MCF 10A (cell line): Measurements from ENCODE around the gene EMX2. TPM values are rescaled to one million over a fixed set of nuclear protein-coding genes. Genes with fewer than 3 reads are reported as not detected.
"Not testable (repeated sequence)": the region's sequence is repeated elsewhere in the genome, so short reads cannot be mapped to it uniquely, and the experiment has no call there.

Experiments used
- BruUV-seq: library from RNA; stranded (reverse); fragments of 400-500 nt; replicated peaks from 2 replicates; lab custom pipeline; 2021; lab: Mats Ljungman, UMichigan
- CTCF ChIA-PET: fragments of 300-600 bp; sonication (Branson Sonifier 250); formaldehyde crosslinking; extraction: SDS; loops from one replicate; lab custom pipeline; 2021; ENCODE audit warnings: antibody characterized with exemption, inconsistent platforms; lab: Yijun Ruan, JAX
- POLR2A ChIA-PET: fragments of 300-600, 350-650 bp; sonication (Branson Sonifier 250); formaldehyde crosslinking; extraction: SDS; loops from one replicate; lab custom pipeline; 2020; ENCODE audit warnings: antibody characterized with exemption, inconsistent platforms; lab: Yijun Ruan, JAX
- DNase-seq: peaks from one replicate; pipeline ENCODE4 v3.0.0-alpha.2; 2018; ENCODE audit not compliant: unreplicated experiment
- H3K27ac Mint-ChIP-seq: one replicate; pipeline ENCODE4 v1.8.0; 2022; ENCODE audit warnings: mild to moderate bottlenecking, low read depth, mixed read lengths; ENCODE audit not compliant: unreplicated experiment
- H3K27me3 Mint-ChIP-seq: one replicate; pipeline ENCODE4 v1.8.0; 2022; ENCODE audit warnings: mixed read lengths; ENCODE audit not compliant: insufficient read depth, unreplicated experiment
- H3K36me3 Mint-ChIP-seq: one replicate; pipeline ENCODE4 v1.8.0; 2022; ENCODE audit warnings: mild to moderate bottlenecking, moderate library complexity, mixed read lengths; ENCODE audit not compliant: insufficient read depth, unreplicated experiment
- H3K4me1 Mint-ChIP-seq: one replicate; pipeline ENCODE4 v1.8.0; 2022; ENCODE audit warnings: mixed read lengths; ENCODE audit not compliant: insufficient read depth, unreplicated experiment
- H3K4me3 Mint-ChIP-seq: one replicate; pipeline ENCODE4 v1.8.0; 2022; ENCODE audit warnings: mild to moderate bottlenecking, moderate library complexity, mixed read lengths; ENCODE audit not compliant: unreplicated experiment
- H3K9me3 Mint-ChIP-seq: one replicate; pipeline ENCODE4 v1.8.0; 2022; ENCODE audit warnings: mixed read lengths; ENCODE audit not compliant: unreplicated experiment
- CTCF ChIP-seq: fragments of 200-600 bp; IDR thresholded peaks from one replicate; pipeline ENCODE4 v1.8.0; 2022; ENCODE audit warnings: antibody characterized with exemption, mild to moderate bottlenecking; ENCODE audit not compliant: unreplicated experiment
- intact Hi-C: fragments of 100-400 bp; cut with micrococcal nuclease; formaldehyde crosslinking; loops from 2 replicates; pipeline ENCODE4 v1.14.1; 2022
- total RNA-seq: library from RNA; stranded (reverse); gene quantifications from 2 replicates; pipeline ENCODE4 v1.2.3, GENCODE V29; 2022

EMX2 gene
- total RNA-seq, 1 experiment from 2014 or later = not detected

GRCh38 chr10:117502421-117503243, 39.9 kb upstream of the EMX2 start:
- H3K27ac Mint-ChIP-seq = no peak overlapping the region
- TF ChIP-seq CTCF = no peak
- intact Hi-C loops = no loop called here
- no peaks in the 10 kb centered on the region for H3K27me3 Mint-ChIP-seq
- no peak overlapping the region for H3K4me3 Mint-ChIP-seq
- no TSS peak for BruUV-seq
- DNase-seq = no peak
- no peaks in the 10 kb centered on the region for H3K4me1 Mint-ChIP-seq
- POLR2A ChIA-PET = no interaction called here
- CTCF ChIA-PET = interaction anchor here (0.6 to 2.7 kb wide), 8 partner anchors 35 to 1224 kb away, joined by 3 to 10 read pairs (median 4); no protein-coding TSS in a partner anchor
- no peaks in the 10 kb centered on the region for H3K36me3 Mint-ChIP-seq
- H3K9me3 Mint-ChIP-seq = no peaks in the 10 kb centered on the region

DNA sequence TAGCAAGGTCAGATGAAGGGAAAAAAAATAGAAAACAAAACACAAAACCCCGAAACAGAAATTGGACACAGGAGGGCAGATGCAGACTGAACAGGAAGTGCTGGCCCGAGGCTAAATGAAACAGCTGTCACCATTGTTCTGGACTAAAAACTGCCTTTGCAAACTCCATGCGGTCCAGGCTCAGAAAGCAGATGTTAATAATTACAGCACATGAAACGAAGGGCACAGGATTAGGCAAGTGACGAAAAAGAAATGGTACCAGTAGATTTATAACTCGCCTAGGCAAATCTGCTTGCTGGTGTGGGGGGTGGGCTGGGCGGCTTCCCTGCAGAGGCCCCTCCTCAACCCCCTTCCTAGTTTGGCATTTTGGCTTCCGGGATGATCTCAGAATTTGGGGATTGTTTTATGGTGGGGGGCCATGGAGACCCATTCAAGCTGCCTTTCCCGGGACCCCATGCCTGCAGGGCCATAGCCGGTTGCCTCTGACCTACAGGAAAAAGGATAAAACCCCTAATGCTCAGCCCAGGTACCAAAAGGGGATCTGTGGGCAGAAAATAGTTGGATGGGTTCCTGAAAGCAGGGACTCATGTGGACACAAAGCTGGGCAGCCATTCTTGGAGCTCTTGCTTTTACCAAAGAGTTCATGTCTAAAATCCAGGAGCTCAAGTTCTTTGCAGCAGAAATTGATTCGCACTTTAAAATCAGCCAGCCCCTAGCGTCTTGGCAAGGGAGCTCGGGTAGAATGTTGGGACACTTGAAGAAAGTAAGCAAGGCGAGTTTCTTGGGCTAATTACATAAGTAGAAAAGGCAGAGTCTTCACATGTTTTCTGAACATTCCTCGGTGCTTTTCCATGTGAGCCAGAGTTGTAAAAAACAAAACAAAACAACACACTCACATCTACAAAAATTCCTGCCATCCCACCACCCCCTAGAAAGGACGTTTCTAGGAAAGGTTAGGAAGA, 39.0 kb upstream of the EMX2 start:
- intact Hi-C loops = no loop called here
- Mint-ChIP-seq H3K4me3 (no peak overlapping the region), H3K27me3 (no peaks in the 10 kb centered on the region), H3K9me3 (no peaks in the 10 kb centered on the region), H3K27ac (no peak overlapping the region), H3K36me3 (no peaks in the 10 kb centered on the region), H3K4me1 (no peaks in the 10 kb centered on the region)
- ChIA-PET CTCF (interaction anchor here (0.6 to 2.7 kb wide), 7 partner anchors 7 to 1223 kb away, joined by 3 to 11 read pairs (median 3); no protein-coding TSS in a partner anchor), POLR2A (interaction anchor here (0.7 kb wide), 1 partner anchor 12 kb away, joined by 3 read pairs; no protein-coding TSS in a partner anchor)
- no peak for TF ChIP-seq CTCF
- DNase-seq = peak; percentile 23
- BruUV-seq = no TSS peak

GRCh38 chr10:117504562-117504961, 38.0 kb upstream of the EMX2 start:
- Mint-ChIP-seq H3K4me3 (no peak overlapping the region), H3K27me3 (no peaks in the 10 kb centered on the region), H3K27ac (no peak overlapping the region), H3K9me3 (no peaks in the 10 kb centered on the region), H3K4me1 (no peaks in the 10 kb centered on the region), H3K36me3 (no peaks in the 10 kb centered on the region)
- intact Hi-C loops = no loop called here
- ChIA-PET POLR2A (interaction anchor here (0.9 kb wide), 1 partner anchor 26 kb away, joined by 3 read pairs; no protein-coding TSS in a partner anchor), CTCF (interaction anchor here (0.6 to 2.7 kb wide), 4 partner anchors 8 to 1820 kb away, joined by 3 to 11 read pairs (median 7); no protein-coding TSS in a partner anchor)
- no peak for DNase-seq
- no TSS peak for BruUV-seq
- TF ChIP-seq CTCF = no peak

GRCh38 chr10:117507081-117507480, 35.5 kb upstream of the EMX2 start:
- intact Hi-C loops, H3K4me3 Mint-ChIP-seq, H3K4me1 Mint-ChIP-seq, BruUV-seq, H3K36me3 Mint-ChIP-seq, H3K27me3 Mint-ChIP-seq, DNase-seq, H3K9me3 Mint-ChIP-seq, H3K27ac Mint-ChIP-seq: not testable (repeated sequence)
- ChIA-PET POLR2A (interaction anchor here (0.7 kb wide), 1 partner anchor 398 kb away, joined by 3 read pairs; no protein-coding TSS in a partner anchor), CTCF (interaction anchor here (0.6 to 0.7 kb wide), 2 partner anchors 31 to 1071 kb away, joined by 3 read pairs; no protein-coding TSS in a partner anchor)
